LNCaP clone FGC (cell line): ENCODE results near the gene SLC43A3.

ENCODE experiments used
- DNase-seq: peaks from one replicate; pipeline ENCODE4 v3.0.0-alpha.2; 2011; ENCODE audit warnings: low read depth
- H3K4me3 ChIP-seq: 2 replicates; pipeline ENCODE4 v1.5.1; 2011; ENCODE audit warnings: mild to moderate bottlenecking, low read depth, low read length, control low read depth
- CTCF ChIP-seq: IDR thresholded peaks from 2 replicates; pipeline ENCODE4 v1.5.1; 2012; ENCODE audit warnings: mild to moderate bottlenecking; ENCODE audit not compliant: control insufficient read depth, insufficient read depth; ENCODE audit errors: extremely low read depth

The SLC43A3 gene

GRCh38 chr11:57473285-57473841, 46.4 kb upstream of the SLC43A3 start:
- no peak overlapping the region for H3K4me3 ChIP-seq
- no peak for DNase-seq
- TF ChIP-seq CTCF = no peak

- peak; percentile 21 for DNase-seq
- H3K4me3 ChIP-seq = no peak overlapping the region
- TF ChIP-seq CTCF = no peak
These were observed 44.6 kb upstream of the SLC43A3 start for GRCh38 chr11:57471496-57471895.

- no peak for TF ChIP-seq CTCF
- DNase-seq = no peak
- H3K4me3 ChIP-seq = no peak overlapping the region
These were observed 42.3 kb upstream of the SLC43A3 start for GRCh38 chr11:57469268-57469667.

- DNase-seq = no peak
- no peak for TF ChIP-seq CTCF
- H3K4me3 ChIP-seq = no peak overlapping the region
These were observed 41.4 kb upstream of the SLC43A3 start for GRCh38 chr11:57468276-57468675.

- TF ChIP-seq CTCF = no peak
- H3K4me3 ChIP-seq = no peak overlapping the region
- no peak for DNase-seq
These were observed 40.7 kb upstream of the SLC43A3 start for GRCh38 chr11:57467508-57468157.

- no peak for DNase-seq
These were observed 39.8 kb upstream of the SLC43A3 start for GRCh38 chr11:57466680-57467079.

More at GRCh38 chr11:57466680-57467079, 39.8 kb upstream of the SLC43A3 start:
- no peak for TF ChIP-seq CTCF
- no peak overlapping the region for H3K4me3 ChIP-seq
